ENCODE results near the gene FAM210B. TPM values are rescaled to one million over a fixed set of nuclear protein-coding genes. Genes with fewer than 3 reads are reported as not detected.

FAM210B gene
- total RNA-seq, 6 donors from 2014 or later = 15.0 to 41.2 (median 31.6) TPM

- H3K27ac ChIP-seq = peak overlapping the region; percentile 90 to 96 (median 92)
- DNase-seq = no peak
- H3K36me3 ChIP-seq = peaks cover 14 to 31% (median 24%) of the 10 kb centered on the region in 4 donors
- TF ChIP-seq POLR2AphosphoS5 (IDR thresholded peaks at IDR 0.05) (no peak), EP300 (IDR thresholded peaks at IDR 0.05) (no peak), POLR2A (IDR thresholded peaks at IDR 0.05) (no peak), CTCF (IDR thresholded peaks at IDR 0.05) (no peak)
- ATAC-seq (ENCODE audit: low FRiP score in 2 of 2) = no peak
- 0 to 1% methylated on average over 16 to 18 of the region's 18 CpGs for WGBS, 2 donors
- H3K27me3 ChIP-seq = no peaks in the 10 kb centered on the region
- H3K9me3 ChIP-seq = no peaks in the 10 kb centered on the region
- peaks cover 21 to 34% (median 23%) of the 10 kb centered on the region in 4 donors for H3K4me1 ChIP-seq
- H3K4me3 ChIP-seq = peak overlapping the region; percentile 85 to 90 (median 88)
Observed at GRCh38 chr20:56392881-56393482, 34.2 kb downstream of the FAM210B start.

- H3K27ac ChIP-seq = no peak overlapping the region
- TF ChIP-seq POLR2AphosphoS5 (IDR thresholded peaks at IDR 0.05) (no peak), EP300 (IDR thresholded peaks at IDR 0.05) (no peak), CTCF (IDR thresholded peaks at IDR 0.05) (no peak), POLR2A (IDR thresholded peaks at IDR 0.05) (no peak)
- no peaks in the 10 kb centered on the region for H3K27me3 ChIP-seq
- H3K36me3 ChIP-seq = peaks cover 21 to 37% (median 31%) of the 10 kb centered on the region in 4 donors
- WGBS, 2 donors = 63 to 65% methylated on average over 8 of the region's 8 CpGs
- DNase-seq (no peak), ATAC-seq (ENCODE audit: low FRiP score in 2 of 2) (no peak)
- peaks cover 21 to 34% (median 23%) of the 10 kb centered on the region in 4 donors for H3K4me1 ChIP-seq
- H3K4me3 ChIP-seq = peak overlapping the region in 3 of 4 donors; percentile 85 to 90 (median 90)
- H3K9me3 ChIP-seq = no peaks in the 10 kb centered on the region
Observed at GRCh38 chr20:56393653-56394052, 34.9 kb downstream of the FAM210B start.

GRCh38 chr20:56395166-56395565 is 36.4 kb downstream of the FAM210B start:
- ATAC-seq (ENCODE audit: low FRiP score in 2 of 2) (no peak), DNase-seq (no peak)
- 84 to 87% methylated on average over 4 of the region's 4 CpGs for WGBS, 2 donors
- H3K36me3 ChIP-seq = peaks cover 31 to 50% (median 38%) of the 10 kb centered on the region in 4 donors
- H3K27me3 ChIP-seq = no peaks in the 10 kb centered on the region
- H3K4me3 ChIP-seq = no peak overlapping the region
- TF ChIP-seq EP300 (IDR thresholded peaks at IDR 0.05) = no peak
- no peak for TF ChIP-seq POLR2A (IDR thresholded peaks at IDR 0.05)
- no peak for TF ChIP-seq POLR2AphosphoS5 (IDR thresholded peaks at IDR 0.05)
- no peak for TF ChIP-seq CTCF (IDR thresholded peaks at IDR 0.05)
- H3K4me1 ChIP-seq = peaks cover 21 to 42% (median 23%) of the 10 kb centered on the region in 4 donors
- H3K27ac ChIP-seq = no peak overlapping the region
- no peaks in the 10 kb centered on the region for H3K9me3 ChIP-seq

- peaks cover 0 to 14% (median 3%) of the 10 kb centered on the region in 4 donors for H3K4me1 ChIP-seq
- peak; percentile 49 to 78 for ATAC-seq (ENCODE audit: low FRiP score in 2 of 2)
- no peaks in the 10 kb centered on the region for H3K27me3 ChIP-seq
- DNase-seq = no peak
- H3K9me3 ChIP-seq = no peaks in the 10 kb centered on the region
- no peak overlapping the region for H3K4me3 ChIP-seq
- TF ChIP-seq CTCF (IDR thresholded peaks at IDR 0.05) = peak; percentile 60 to 76 (median 66)
- TF ChIP-seq POLR2AphosphoS5 (IDR thresholded peaks at IDR 0.05) = no peak
- no peak for TF ChIP-seq POLR2A (IDR thresholded peaks at IDR 0.05)
- H3K27ac ChIP-seq = peak overlapping the region in 1 of 4 donors; percentile 23
- peaks cover 48 to 96% (median 62%) of the 10 kb centered on the region in 4 donors for H3K36me3 ChIP-seq
Observed at GRCh38 chr20:56400001-56400640, 41.3 kb downstream of the FAM210B start.

All from upper lobe of left lung (tissue), 6 donors.